H9 (cell line): ENCODE data around the gene SYS1. TPM values are rescaled to one million over a fixed set of nuclear protein-coding genes. Genes with fewer than 3 reads are reported as not detected.

ENCODE experiments used
- DNase-seq: peaks from one replicate; pipeline ENCODE4 v3.0.0-alpha.2; 2017
- H2AFZ ChIP-seq: one replicate; pipeline ENCODE4 v1.6.1; 2013; ENCODE audit warnings: mild to moderate bottlenecking, low read length, control low read depth, moderate library complexity
- H2AK5ac ChIP-seq: 2 replicates; pipeline ENCODE4 v1.6.1; 2013; ENCODE audit warnings: low read length, control low read depth, mixed read lengths; ENCODE audit not compliant: insufficient read length
- H2BK120ac ChIP-seq: one replicate; pipeline ENCODE4 v1.6.1; 2013; ENCODE audit warnings: low read depth, mild to moderate bottlenecking, low read length, control low read depth, inconsistent platforms; ENCODE audit not compliant: poor library complexity, severe bottlenecking
- H2BK12ac ChIP-seq: 2 replicates; pipeline ENCODE4 v1.6.1; 2013; ENCODE audit warnings: low read length, control low read depth, mixed read lengths, low read depth; ENCODE audit not compliant: insufficient read length
- H2BK15ac ChIP-seq: 2 replicates; pipeline ENCODE4 v1.6.1; 2013; ENCODE audit warnings: low read depth, low read length, control low read depth
- H2BK20ac ChIP-seq: one replicate; pipeline ENCODE4 v1.6.1; 2013; ENCODE audit warnings: low read depth, mild to moderate bottlenecking, low read length, control low read depth, inconsistent platforms; ENCODE audit not compliant: poor library complexity, severe bottlenecking
- H2BK5ac ChIP-seq: 2 replicates; pipeline ENCODE4 v1.6.1; 2013; ENCODE audit warnings: low read length, control low read depth, mixed read lengths; ENCODE audit not compliant: insufficient read length
- H3K14ac ChIP-seq: 2 replicates; pipeline ENCODE4 v1.6.1; 2013; ENCODE audit warnings: low read length, control low read depth; ENCODE audit not compliant: insufficient read depth
- H3K18ac ChIP-seq: 2 replicates; pipeline ENCODE4 v1.6.1; 2013; ENCODE audit warnings: low read depth, mild to moderate bottlenecking, mixed read lengths, low read length, control low read depth; ENCODE audit not compliant: insufficient read length
- H3K23ac ChIP-seq: 2 replicates; pipeline ENCODE4 v1.6.1; 2013; ENCODE audit warnings: low read length, control low read depth, mixed read lengths, low read depth; ENCODE audit not compliant: insufficient read length
- H3K23me2 ChIP-seq: 2 replicates; pipeline ENCODE4 v1.6.1; 2013; ENCODE audit warnings: low read depth, mild to moderate bottlenecking, mixed read lengths, low read length, control low read depth; ENCODE audit not compliant: insufficient read length, poor library complexity, severe bottlenecking
- H3K27ac ChIP-seq: 2 replicates; pipeline ENCODE4 v1.5.1; 2013; ENCODE audit warnings: low read length, control low read depth, mixed read lengths, low read depth; ENCODE audit not compliant: insufficient read length
- H3K27me3 ChIP-seq: 2 replicates; pipeline ENCODE4 v1.6.1; 2013; ENCODE audit warnings: low read length, control low read depth, inconsistent platforms; ENCODE audit not compliant: insufficient read depth
- H3K4ac ChIP-seq: 2 replicates; pipeline ENCODE4 v1.6.1; 2013; ENCODE audit warnings: low read depth, mild to moderate bottlenecking, control low read depth, inconsistent platforms, low read length, moderate library complexity
- H3K4me1 ChIP-seq: 2 replicates; pipeline ENCODE4 v1.6.1; 2013; ENCODE audit warnings: low read length, control low read depth, inconsistent platforms; ENCODE audit not compliant: insufficient read depth
- H3K4me2 ChIP-seq: 2 replicates; pipeline ENCODE4 v1.6.1; 2013; ENCODE audit warnings: low read length, control low read depth, mixed read lengths; ENCODE audit not compliant: insufficient read length, insufficient read depth
- H3K56ac ChIP-seq: 2 replicates; pipeline ENCODE4 v1.6.1; 2013; ENCODE audit warnings: low read depth, mild to moderate bottlenecking, mixed read lengths, low read length, control low read depth; ENCODE audit not compliant: insufficient read length
- H3K79me1 ChIP-seq: 2 replicates; pipeline ENCODE4 v1.6.1; 2013; ENCODE audit warnings: low read depth, mild to moderate bottlenecking, moderate library complexity, low read length, control low read depth, inconsistent platforms; ENCODE audit not compliant: insufficient read depth, poor library complexity, severe bottlenecking
- H3K79me2 ChIP-seq: 2 replicates; pipeline ENCODE4 v1.6.1; 2013; ENCODE audit warnings: low read length, control low read depth, inconsistent platforms; ENCODE audit not compliant: insufficient read depth
- H3K9ac ChIP-seq: 2 replicates; pipeline ENCODE4 v1.6.1; 2013; ENCODE audit warnings: low read length, control low read depth, mixed read lengths; ENCODE audit not compliant: insufficient read length; ENCODE audit errors: extremely low read depth
- H3K9me3 ChIP-seq: one replicate; pipeline ENCODE4 v1.6.1; 2013; ENCODE audit warnings: low read depth, low read length, inconsistent platforms; ENCODE audit not compliant: control insufficient read depth
- H3T11ph ChIP-seq: one replicate; pipeline ENCODE4 v1.6.1; 2013; ENCODE audit warnings: mild to moderate bottlenecking, low read length, control low read depth, inconsistent platforms
- H4K20me1 ChIP-seq: one replicate; pipeline ENCODE4 v1.6.1; 2013; ENCODE audit not compliant: control insufficient read depth, insufficient read length, insufficient read depth
- H4K5ac ChIP-seq: 2 replicates; pipeline ENCODE4 v1.6.1; 2013; ENCODE audit warnings: low read depth, mild to moderate bottlenecking, mixed read lengths, low read length, control low read depth; ENCODE audit not compliant: insufficient read length
- H4K8ac ChIP-seq: replicated peaks from 2 replicates; pipeline ENCODE4 v1.6.1; 2013; ENCODE audit warnings: low read length, control low read depth, mixed read lengths, low read depth; ENCODE audit not compliant: insufficient read length
- H4K91ac ChIP-seq: 2 replicates; pipeline ENCODE4 v1.6.1; 2013; ENCODE audit warnings: low read depth, mild to moderate bottlenecking, moderate library complexity, mixed read lengths, low read length, control low read depth; ENCODE audit not compliant: insufficient read length
- H3K27ac Mint-ChIP-seq, 3 experiments: 2 replicates in 2 of 3; 3 replicates in 1 of 3; pipeline ENCODE4 v1.8.0; 2020 to 2021; ENCODE audit warnings: mixed read lengths in 3 of 3, mild to moderate bottlenecking in 1 of 3, moderate library complexity in 1 of 3
- H3K27me3 Mint-ChIP-seq: 2 replicates; pipeline ENCODE4 v1.8.0; 2021; ENCODE audit warnings: low read depth, mild to moderate bottlenecking, moderate library complexity, mixed read lengths
- H3K36me3 Mint-ChIP-seq, 3 experiments: 2 replicates in 2 of 3; 3 replicates in 1 of 3; pipeline ENCODE4 v1.8.0; 2020 to 2021; ENCODE audit warnings: low read depth in 3 of 3, mixed read lengths in 3 of 3; ENCODE audit not compliant: insufficient read depth in 1 of 3
- H3K4me1 Mint-ChIP-seq, 2 experiments: 2 replicates each; pipeline ENCODE4 v1.8.0; 2020; ENCODE audit warnings: mixed read lengths in 2 of 2
- H3K4me3 Mint-ChIP-seq, 2 experiments: 2 replicates in 1 of 2; 3 replicates in 1 of 2; pipeline ENCODE4 v1.8.0; 2020 to 2021; ENCODE audit warnings: mild to moderate bottlenecking in 2 of 2, mixed read lengths in 2 of 2, moderate library complexity in 1 of 2
- H3K9me3 Mint-ChIP-seq, 2 experiments: 2 replicates in 1 of 2; 3 replicates in 1 of 2; pipeline ENCODE4 v1.8.0; 2020; ENCODE audit warnings: mild to moderate bottlenecking in 2 of 2, mixed read lengths in 2 of 2, moderate library complexity in 1 of 2
- CTCF ChIP-seq: fragments of 200-600 bp; sonication (generic); conservative IDR thresholded peaks from 3 replicates; pipeline ENCODE4 v1.8.0; 2021; ENCODE audit warnings: antibody characterized with exemption, mild to moderate bottlenecking
- WGBS: extraction: QIAGEN DNeasy Blood & Tissue Kit; methylation state at CpG from one replicate; pipeline ENCODE4 v1.1.7; 2013; ENCODE audit warnings: missing lambda C conversion rate, low lambda C conversion rate, mixed read lengths; ENCODE audit not compliant: insufficient read length; ENCODE audit errors: extremely low coverage; 5-methylcytosine and 5-hydroxymethylcytosine counted together
- long read RNA-seq: library from polyadenylated mRNA; unstranded; transcript quantifications from one replicate; pipeline ENCODE4 v2.0.0, GENCODE V29; 2020
- total RNA-seq: library from RNA; stranded (reverse); gene quantifications from 2 replicates; pipeline ENCODE4 v1.2.1, GENCODE V29; 2021

SYS1 gene
- total RNA-seq = 18.6 and 21.0 TPM in 2 replicates
- long read RNA-seq, transcript SYS1-201 (4 exons, 2,862 nt) = major isoform, 131 of 160 reads
- long read RNA-seq, transcript SYS1-205 (3 exons, 433 nt) = minor isoform, 18 of 160 reads
- long read RNA-seq, partial matches to known transcripts = 0 of 160 reads
- long read RNA-seq, other reads (novel, unspliced or antisense) = 10 of 160 reads

GRCh38 chr20:45362804-45363610 is at the start of gene SYS1:
Gene SYS1, plus strand, starts transcription at chr20:45363156. Its CDS starts 376 bp downstream, at chr20:45363532.
- Mint-ChIP-seq H3K4me1 (peaks cover 30 to 33% of the 10 kb centered on the region in 2 experiments), H3K27me3 (no peaks in the 10 kb centered on the region), H3K27ac (peak within 1 kb of the TSS; percentile 96 to 98 (median 97)), H3K36me3 (peaks cover 6 to 25% (median 17%) of the 10 kb centered on the region in 3 experiments; a peak in 6 of 7 replicates), H3K9me3 (no peaks in the 10 kb centered on the region), H3K4me3 (peak within 1 kb of the TSS; percentile 97 to 99)
- Histone ChIP-seq H3K23me2 (peaks cover 9% of the 10 kb centered on the region), H3K9ac (peak within 1 kb of the TSS; percentile 74), H3T11ph (no peak within 1 kb of the TSS), H2BK20ac (no peak within 1 kb of the TSS), H3K4me2 (peak within 1 kb of the TSS; percentile 91), H2AFZ (peak within 1 kb of the TSS; percentile 92), H4K91ac (no peak within 1 kb of the TSS), H3K79me2 (no peaks in the 10 kb centered on the region; the same call in 1 of the 2 replicates), H2BK12ac (no peak within 1 kb of the TSS), H2AK5ac (no peak within 1 kb of the TSS), H3K4me1 (peaks cover 6% of the 10 kb centered on the region; the same call in 1 of the 2 replicates), H3K14ac (0 out of 2 replicates have a peak within 1 kb of the TSS, but pooled peaks have one; percentile 66), H3K56ac (no peak within 1 kb of the TSS), H2BK120ac (no peak within 1 kb of the TSS), H3K27ac (no peak within 1 kb of the TSS), H4K8ac (no peak within 1 kb of the TSS), H3K27me3 (no peaks in the 10 kb centered on the region), H4K20me1 (no peaks in the 10 kb centered on the region), H2BK15ac (no peak within 1 kb of the TSS), H2BK5ac (no peak within 1 kb of the TSS), H3K9me3 (no peaks in the 10 kb centered on the region), H3K23ac (no peak within 1 kb of the TSS), H3K18ac (peak within 1 kb of the TSS; percentile 55), H4K5ac (no peak within 1 kb of the TSS), H3K4ac (no peak within 1 kb of the TSS), H3K79me1 (peaks cover 2% of the 10 kb centered on the region)
- WGBS = no CpG with 5 or more reads among the region's 55 CpGs
- peak; percentile 99 for DNase-seq
- peak; percentile 93 for TF ChIP-seq CTCF
